IMR-90 (cell line): ENCODE measurements around the gene CD80. TPM values are rescaled to one million over a fixed set of nuclear protein-coding genes. Genes with fewer than 3 reads are reported as not detected.

Source experiments
- ATAC-seq: fragments of 200-7000 bp; cut with Tn5 transposase; 2 replicates; pipeline ENCODE4 v1.9.1; 2020; ENCODE audit warnings: low read depth, mild to moderate bottlenecking, moderate library complexity
- BruUV-seq: library from RNA; stranded (reverse); fragments of 400-500 nt; replicated peaks from 2 replicates; lab custom pipeline; 2021; lab: Mats Ljungman, UMichigan
- CTCF ChIA-PET: fragments of 300-600 bp; formaldehyde crosslinking; extraction: SDS; loops from one replicate; lab custom pipeline; 2021; ENCODE audit warnings: antibody characterized with exemption; lab: Yijun Ruan, JAX
- POLR2A ChIA-PET: fragments of 300-600 bp; sonication (Branson Sonifier 250); formaldehyde crosslinking; loops from one replicate; lab custom pipeline; 2022; ENCODE audit warnings: antibody characterized with exemption; ENCODE audit not compliant: unreplicated experiment; lab: Charles Lee
- DNase-seq: peaks from one replicate; pipeline ENCODE4 v3.0.0; 2013
- H2AFZ ChIP-seq: replicated peaks from 2 replicates; pipeline ENCODE3; 2013; ENCODE audit warnings: low read length, mild to moderate bottlenecking; ENCODE audit not compliant: poor library complexity
- H2AK5ac ChIP-seq: 2 replicates; pipeline ENCODE4 v1.6.1; 2013; ENCODE audit warnings: low read depth, low read length, inconsistent platforms
- H2AK9ac ChIP-seq: replicated peaks from 2 replicates; pipeline ENCODE3; 2013; ENCODE audit warnings: mild to moderate bottlenecking, low read depth, low read length, moderate library complexity; ENCODE audit not compliant: poor library complexity
- H2BK120ac ChIP-seq: 2 replicates; pipeline ENCODE4 v1.6.1; 2013; ENCODE audit warnings: low read depth, low read length, inconsistent platforms
- H2BK15ac ChIP-seq: 3 replicates; pipeline ENCODE4 v1.6.1; 2013; ENCODE audit warnings: low read depth, low read length, inconsistent platforms
- H2BK20ac ChIP-seq: 2 replicates; pipeline ENCODE4 v1.6.1; 2013; ENCODE audit warnings: low read depth, mild to moderate bottlenecking, inconsistent platforms, low read length, moderate library complexity
- H2BK5ac ChIP-seq: 2 replicates; pipeline ENCODE4 v1.6.1; 2013; ENCODE audit warnings: mild to moderate bottlenecking, low read depth, low read length, inconsistent platforms; ENCODE audit not compliant: poor library complexity, severe bottlenecking
- H3K14ac ChIP-seq: replicated peaks from 2 replicates; pipeline ENCODE4 v1.6.1; 2013; ENCODE audit warnings: low read depth, low read length, inconsistent platforms
- H3K18ac ChIP-seq: 2 replicates; pipeline ENCODE4 v1.6.1; 2013; ENCODE audit warnings: low read depth, low read length, control low read depth
- H3K23ac ChIP-seq: 2 replicates; pipeline ENCODE4 v1.6.1; 2013; ENCODE audit warnings: low read depth, low read length, inconsistent platforms
- H3K27ac ChIP-seq: 2 replicates; pipeline ENCODE4 v1.5.1; 2013; ENCODE audit warnings: mild to moderate bottlenecking, control low read depth, low read length; ENCODE audit not compliant: insufficient read depth
- H3K27me3 ChIP-seq: 2 replicates; pipeline ENCODE4 v1.6.1; 2013; ENCODE audit warnings: low read length; ENCODE audit not compliant: control insufficient read depth, insufficient read depth
- H3K36me3 ChIP-seq: 2 replicates; pipeline ENCODE4 v1.6.1; 2013; ENCODE audit warnings: low read length, mixed read lengths; ENCODE audit not compliant: control insufficient read depth, insufficient read depth
- H3K4ac ChIP-seq: 2 replicates; pipeline ENCODE4 v1.6.1; 2013; ENCODE audit warnings: low read depth, low read length, inconsistent platforms
- H3K4me1 ChIP-seq: 2 replicates; pipeline ENCODE4 v1.6.1; 2013; ENCODE audit warnings: low read length, mixed read lengths; ENCODE audit not compliant: control insufficient read depth, insufficient read depth
- H3K4me2 ChIP-seq: 2 replicates; pipeline ENCODE4 v1.6.1; 2013; ENCODE audit warnings: low read depth, mild to moderate bottlenecking, control low read depth, low read length, moderate library complexity
- H3K4me3 ChIP-seq: 2 replicates; pipeline ENCODE4 v1.5.1; 2013; ENCODE audit warnings: low read depth, mild to moderate bottlenecking, control low read depth, low read length, moderate library complexity; ENCODE audit not compliant: insufficient read depth
- H3K56ac ChIP-seq: 2 replicates; pipeline ENCODE4 v1.6.1; 2013; ENCODE audit warnings: low read length, inconsistent platforms; ENCODE audit not compliant: insufficient read depth; ENCODE audit errors: extremely low read depth
- H3K79me1 ChIP-seq, 2 experiments: 2 replicates each; pipeline ENCODE4 v1.6.1; 2013; ENCODE audit warnings: low read length in 2 of 2, inconsistent platforms in 1 of 2, low read depth in 1 of 2
- H3K9ac ChIP-seq: 2 replicates; pipeline ENCODE4 v1.6.1; 2013; ENCODE audit warnings: low read depth, low read length, control low read depth
- H3K9me1 ChIP-seq: 2 replicates; pipeline ENCODE4 v1.6.1; 2013; ENCODE audit warnings: low read length, inconsistent platforms; ENCODE audit not compliant: insufficient read depth
- H3K9me3 ChIP-seq: 2 replicates; pipeline ENCODE4 v1.6.1; 2013; ENCODE audit warnings: low read length; ENCODE audit not compliant: control insufficient read depth, insufficient read depth
- H4K20me1 ChIP-seq: 2 replicates; pipeline ENCODE4 v1.6.1; 2013; ENCODE audit warnings: low read length, inconsistent platforms; ENCODE audit not compliant: insufficient read depth
- H4K5ac ChIP-seq: 2 replicates; pipeline ENCODE4 v1.6.1; 2013; ENCODE audit warnings: mild to moderate bottlenecking, low read depth, low read length, control low read depth
- H4K8ac ChIP-seq, 2 experiments: 2 replicates each; pipeline ENCODE4 v1.6.1; 2013; ENCODE audit warnings: low read depth in 2 of 2, low read length in 2 of 2, control low read depth in 1 of 2, inconsistent platforms in 1 of 2
- H4K91ac ChIP-seq: 2 replicates; pipeline ENCODE4 v1.6.1; 2013; ENCODE audit warnings: low read depth, low read length, inconsistent platforms; ENCODE audit not compliant: insufficient read depth
- BHLHE40 ChIP-seq: fragments of 150-350 bp; IDR thresholded peaks from 2 replicates; pipeline ENCODE4 v1.6.1; 2016; ENCODE audit warnings: mild to moderate bottlenecking, low read depth, low read length
- CHD1 ChIP-seq: IDR thresholded peaks from 2 replicates; pipeline ENCODE4 v1.6.1; 2012; ENCODE audit warnings: low read depth, low read length, improper control_type of control experiment
- FOS ChIP-seq: fragments of 150-350 bp; IDR thresholded peaks from 2 replicates; pipeline ENCODE4 v1.6.1; 2016; ENCODE audit warnings: low read depth, low read length
- MAFK ChIP-seq: IDR thresholded peaks from 2 replicates; pipeline ENCODE4 v1.6.1; 2012; ENCODE audit warnings: low read depth, low read length, improper control_type of control experiment
- MAZ ChIP-seq: IDR thresholded peaks from 2 replicates; pipeline ENCODE4 v1.6.1; 2012; ENCODE audit warnings: low read depth, mild to moderate bottlenecking, low read length, improper control_type of control experiment, moderate library complexity, borderline replicate concordance
- MXI1 ChIP-seq: IDR thresholded peaks from 2 replicates; pipeline ENCODE4 v1.6.1; 2012; ENCODE audit warnings: low read depth, mild to moderate bottlenecking, low read length, moderate library complexity, borderline replicate concordance
- NFE2L2 ChIP-seq: fragments of 150-350 bp; IDR thresholded peaks from 2 replicates; pipeline ENCODE4 v1.6.1; 2016; ENCODE audit warnings: low read depth, mild to moderate bottlenecking, low read length
- POLR2A ChIP-seq: IDR thresholded peaks from 2 replicates; pipeline ENCODE4 v1.6.1; 2012; ENCODE audit warnings: mild to moderate bottlenecking, low read depth, low read length
- RAD21 ChIP-seq: IDR thresholded peaks from 2 replicates; pipeline ENCODE4 v1.6.1; 2012; ENCODE audit warnings: low read length, improper control_type of control experiment
- RCOR1 ChIP-seq: IDR thresholded peaks from 2 replicates; pipeline ENCODE4 v1.6.1; 2012; ENCODE audit warnings: mild to moderate bottlenecking, low read length, improper control_type of control experiment; ENCODE audit not compliant: insufficient replicate concordance
- RFX5 ChIP-seq: IDR thresholded peaks from 2 replicates; pipeline ENCODE4 v1.8.0; 2012; ENCODE audit warnings: low read depth, mild to moderate bottlenecking, low read length, moderate library complexity
- SMC3 ChIP-seq: fragments of 150-350 bp; IDR thresholded peaks from 2 replicates; pipeline ENCODE4 v1.6.1; 2016; ENCODE audit warnings: low read depth, mild to moderate bottlenecking, antibody characterized with exemption, low read length, moderate library complexity
- WGBS, 2 experiments: methylation state at CpG; one replicate each; pipeline versions ENCODE4 v1.1.5 to v1.1.7; 2013; ENCODE audit warnings: missing lambda C conversion rate in 2 of 2; ENCODE audit not compliant: insufficient read length in 1 of 2; ENCODE audit errors: extremely low coverage in 2 of 2; 5-methylcytosine and 5-hydroxymethylcytosine counted together
- dilution Hi-C: fragments of 300-500 bp; cut with HindIII; formaldehyde crosslinking; loops from one replicate; pipeline ENCODE4 v1.14.3; 2018; ENCODE audit warnings: low sequenced_read_pairs; ENCODE audit not compliant: unreplicated experiment
- in situ Hi-C: fragments of 300-500 bp; cut with MboI; formaldehyde crosslinking; loops from 3 replicates; pipeline ENCODE4 v1.14.3; 2019; ENCODE audit warnings: low sequenced_read_pairs, inconsistent platforms, mixed read lengths
- intact Hi-C: fragments of 100-400 bp; cut with micrococcal nuclease; formaldehyde crosslinking; loops from 2 replicates; pipeline ENCODE4 v1.10.0; 2022
- polyA plus RNA-seq, 3 experiments: library from polyadenylated mRNA; depleted of rRNA; stranded (reverse); fragments of >200 nt; gene quantifications; 2 replicates each; pipeline ENCODE4 v1.2.3, GENCODE V29; 2012; ENCODE audit warnings: low replicate concordance in 1 of 3
- total RNA-seq: library from RNA; depleted of rRNA; stranded (reverse); fragments of >200 nt; gene quantifications from 2 replicates; pipeline ENCODE4 v1.2.3, GENCODE V29; 2012
- TF ChIP-seq, protein P1 (sequence below): fragments of 150-350 bp; IDR thresholded peaks from 2 replicates; pipeline ENCODE4 v1.6.1; 2017; ENCODE audit warnings: mild to moderate bottlenecking, antibody characterized with exemption, low read length, low read depth
- TF ChIP-seq, protein P2 (sequence below): fragments of 150-350 bp; IDR thresholded peaks from 2 replicates; pipeline ENCODE4 v1.6.1; 2016; ENCODE audit warnings: low read depth, mild to moderate bottlenecking, low read length, moderate library complexity, borderline replicate concordance
- TF ChIP-seq, protein P3 (sequence below): conservative IDR thresholded peaks from 2 replicates; pipeline ENCODE4 v1.5.1; 2012; ENCODE audit warnings: mild to moderate bottlenecking, low read depth, low read length, improper control_type of control experiment

CD80 gene
- total and polyA plus RNA-seq, 2 of the 4 experiments (the other 2 are of a cell fraction) = not detected

DNA sequence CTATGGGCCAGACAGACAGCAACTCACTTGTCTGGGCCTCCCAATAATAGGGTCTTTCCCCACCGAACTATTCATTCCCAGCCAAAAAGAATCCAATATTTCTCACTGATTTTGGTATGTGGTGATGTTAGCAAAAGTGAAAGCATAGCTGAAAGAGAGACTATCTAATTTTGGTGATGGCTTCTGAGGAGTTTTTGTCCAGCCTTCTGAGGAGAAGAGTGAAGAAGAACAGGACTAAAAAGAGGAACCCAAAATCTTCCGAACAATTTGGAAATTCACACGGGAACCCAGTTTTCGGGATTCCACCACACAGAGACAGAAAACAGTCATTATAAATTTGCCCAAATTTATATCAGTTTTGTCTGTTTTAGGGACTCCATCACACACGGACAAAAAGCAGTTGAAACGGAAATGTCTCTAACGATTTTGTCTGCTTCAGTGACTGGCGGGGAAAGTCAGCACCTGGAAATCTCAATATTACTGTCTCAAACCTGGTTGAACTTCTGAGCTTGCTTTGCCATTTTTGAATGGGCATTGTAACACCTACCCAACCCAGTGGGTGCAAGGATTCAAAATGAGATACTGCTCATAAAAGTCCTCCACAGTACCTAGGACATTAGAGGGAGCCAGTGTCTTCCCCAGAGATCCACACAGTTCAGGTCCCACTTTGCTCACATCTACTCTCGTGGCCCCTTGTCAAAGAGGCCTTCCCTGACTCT lies 9.1 kb downstream of the CD80 start:
- Histone ChIP-seq H3K9me1 (no peaks in the 10 kb centered on the region), H3K56ac (no peak overlapping the region), H3K4me3 (no peak overlapping the region), H3K4ac (no peak overlapping the region), H3K4me2 (no peak overlapping the region), H4K91ac (no peak overlapping the region), H3K14ac (no peak overlapping the region), H2BK20ac (no peak overlapping the region), H4K5ac (no peak overlapping the region), H3K79me1 (no peaks in the 10 kb centered on the region), H3K9ac (no peak overlapping the region), H2AK9ac (no peak overlapping the region), H4K20me1 (no peaks in the 10 kb centered on the region), H3K4me1 (no peaks in the 10 kb centered on the region), H2BK120ac (no peak overlapping the region), H2AK5ac (no peak overlapping the region), H3K36me3 (no peaks in the 10 kb centered on the region), H3K9me3 (no peaks in the 10 kb centered on the region), H3K27me3 (peaks cover 5% of the 10 kb centered on the region), H3K23ac (no peak overlapping the region), H4K8ac (no peak overlapping the region), H2BK5ac (no peak overlapping the region), H3K27ac (no peak overlapping the region), H3K18ac (no peak overlapping the region), H2AFZ (no peak overlapping the region), H2BK15ac (no peak overlapping the region)
- in situ Hi-C loops = no loop called here
- ChIA-PET POLR2A (no interaction called here), CTCF (no interaction called here)
- no peak for TF ChIP-seq MXI1
- TF ChIP-seq RAD21 = no peak
- TF ChIP-seq, protein P1, sequence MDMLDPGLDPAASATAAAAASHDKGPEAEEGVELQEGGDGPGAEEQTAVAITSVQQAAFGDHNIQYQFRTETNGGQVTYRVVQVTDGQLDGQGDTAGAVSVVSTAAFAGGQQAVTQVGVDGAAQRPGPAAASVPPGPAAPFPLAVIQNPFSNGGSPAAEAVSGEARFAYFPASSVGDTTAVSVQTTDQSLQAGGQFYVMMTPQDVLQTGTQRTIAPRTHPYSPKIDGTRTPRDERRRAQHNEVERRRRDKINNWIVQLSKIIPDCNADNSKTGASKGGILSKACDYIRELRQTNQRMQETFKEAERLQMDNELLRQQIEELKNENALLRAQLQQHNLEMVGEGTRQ = no peak
- no peak for TF ChIP-seq NFE2L2
- TF ChIP-seq, protein P2, sequence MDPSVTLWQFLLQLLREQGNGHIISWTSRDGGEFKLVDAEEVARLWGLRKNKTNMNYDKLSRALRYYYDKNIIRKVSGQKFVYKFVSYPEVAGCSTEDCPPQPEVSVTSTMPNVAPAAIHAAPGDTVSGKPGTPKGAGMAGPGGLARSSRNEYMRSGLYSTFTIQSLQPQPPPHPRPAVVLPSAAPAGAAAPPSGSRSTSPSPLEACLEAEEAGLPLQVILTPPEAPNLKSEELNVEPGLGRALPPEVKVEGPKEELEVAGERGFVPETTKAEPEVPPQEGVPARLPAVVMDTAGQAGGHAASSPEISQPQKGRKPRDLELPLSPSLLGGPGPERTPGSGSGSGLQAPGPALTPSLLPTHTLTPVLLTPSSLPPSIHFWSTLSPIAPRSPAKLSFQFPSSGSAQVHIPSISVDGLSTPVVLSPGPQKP = no peak
- TF ChIP-seq MAFK = no peak
- TF ChIP-seq MAZ = no peak
- TF ChIP-seq, protein P3, sequence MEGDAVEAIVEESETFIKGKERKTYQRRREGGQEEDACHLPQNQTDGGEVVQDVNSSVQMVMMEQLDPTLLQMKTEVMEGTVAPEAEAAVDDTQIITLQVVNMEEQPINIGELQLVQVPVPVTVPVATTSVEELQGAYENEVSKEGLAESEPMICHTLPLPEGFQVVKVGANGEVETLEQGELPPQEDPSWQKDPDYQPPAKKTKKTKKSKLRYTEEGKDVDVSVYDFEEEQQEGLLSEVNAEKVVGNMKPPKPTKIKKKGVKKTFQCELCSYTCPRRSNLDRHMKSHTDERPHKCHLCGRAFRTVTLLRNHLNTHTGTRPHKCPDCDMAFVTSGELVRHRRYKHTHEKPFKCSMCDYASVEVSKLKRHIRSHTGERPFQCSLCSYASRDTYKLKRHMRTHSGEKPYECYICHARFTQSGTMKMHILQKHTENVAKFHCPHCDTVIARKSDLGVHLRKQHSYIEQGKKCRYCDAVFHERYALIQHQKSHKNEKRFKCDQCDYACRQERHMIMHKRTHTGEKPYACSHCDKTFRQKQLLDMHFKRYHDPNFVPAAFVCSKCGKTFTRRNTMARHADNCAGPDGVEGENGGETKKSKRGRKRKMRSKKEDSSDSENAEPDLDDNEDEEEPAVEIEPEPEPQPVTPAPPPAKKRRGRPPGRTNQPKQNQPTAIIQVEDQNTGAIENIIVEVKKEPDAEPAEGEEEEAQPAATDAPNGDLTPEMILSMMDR = no peak
- no peak for TF ChIP-seq RFX5
- no peak for TF ChIP-seq BHLHE40
- TF ChIP-seq CHD1 = no peak
- no peak for TF ChIP-seq FOS
- TF ChIP-seq RCOR1 = no peak
- no peak for TF ChIP-seq POLR2A
- no peak for TF ChIP-seq SMC3
- DNase-seq (no peak), ATAC-seq (no peak)
- intact Hi-C loops = no loop called here
- dilution Hi-C loops = no loop called here
- WGBS, 2 experiments = 86% methylated on average over 5 of the region's 9 CpGs; no CpG with 5 or more reads in 1 of the 2 experiments
- no TSS peak for BruUV-seq
